Endothelial cell of umbilical vein (primary cell): ENCODE measurements around the gene UBE2H. TPM values are rescaled to one million over a fixed set of nuclear protein-coding genes. Genes with fewer than 3 reads are reported as not detected.
A peak's percentile ranks its signal among the peaks of the same experiment; 100 is the strongest.

Source experiments
- BruUV-seq: library from RNA; stranded (reverse); fragments of 400-500 nt; replicated peaks from 2 replicates; lab custom pipeline; 2021; lab: Mats Ljungman, UMichigan
- CTCF ChIA-PET: fragments of 300-600, 350-600 bp; sonication (Branson Sonifier 250); formaldehyde crosslinking; loops from one replicate; lab custom pipeline; 2021; ENCODE audit warnings: antibody characterized with exemption, inconsistent platforms; lab: Charles Lee
- POLR2A ChIA-PET: fragments of 300-600, 350-600 bp; sonication (Branson Sonifier 250); formaldehyde crosslinking; loops from one replicate; lab custom pipeline; 2021; ENCODE audit warnings: antibody characterized with exemption, inconsistent platforms; lab: Charles Lee
- DNase-seq: peaks from one replicate; pipeline ENCODE4 v3.0.0-alpha.2; 2011; ENCODE audit warnings: low read depth, low spot score
- FAIRE-seq: peaks from 2 replicates; lab custom pipeline; 2011; peaks lifted over from hg19 to GRCh38; lab: Jason Lieb, UNC
- H2AFZ ChIP-seq: 2 replicates; pipeline ENCODE4 v1.6.0; 2012; ENCODE audit warnings: low read depth, low read length, control low read depth, inconsistent platforms
- H3K27ac ChIP-seq: 2 replicates; pipeline ENCODE4 v1.5.1; 2011; ENCODE audit warnings: low read depth, mild to moderate bottlenecking, control low read depth, low read length, moderate library complexity; ENCODE audit not compliant: insufficient read depth
- H3K27me3 ChIP-seq, 2 experiments: 2 replicates each; pipeline versions ENCODE4 v1.6.0 to v1.6.1; 2011; ENCODE audit warnings: low read length in 2 of 2, mixed read lengths in 1 of 2; ENCODE audit not compliant: control insufficient read depth in 2 of 2, insufficient read depth in 2 of 2
- H3K36me3 ChIP-seq, 2 experiments: 2 replicates in 1 of 2; 3 replicates in 1 of 2; pipeline ENCODE4 v1.5.1; 2011; ENCODE audit warnings: low read length in 2 of 2, mild to moderate bottlenecking in 1 of 2, moderate library complexity in 1 of 2; ENCODE audit not compliant: control insufficient read depth in 2 of 2, insufficient read depth in 2 of 2; ENCODE audit errors: extremely low read depth in 1 of 2
- H3K4me1 ChIP-seq: 3 replicates; pipeline ENCODE4 v1.5.1; 2011; ENCODE audit warnings: mild to moderate bottlenecking, low read length; ENCODE audit not compliant: control insufficient read depth, insufficient read depth; ENCODE audit errors: extremely low read depth
- H3K4me2 ChIP-seq: 2 replicates; pipeline ENCODE4 v1.6.1; 2011; ENCODE audit warnings: low read length, control low read depth, mixed read lengths; ENCODE audit not compliant: insufficient read depth
- H3K4me3 ChIP-seq, 3 experiments: fragments of 200-600 bp in 1 of 3; sonication (generic), shearing (Covaris generic) in 1 of 3; replicated peaks in 1 of 3; 2 replicates each; pipeline ENCODE4 v1.5.1; 2011 to 2016; ENCODE audit warnings: control low read depth in 3 of 3, low read length in 3 of 3, mild to moderate bottlenecking in 2 of 3, inconsistent platforms in 1 of 3, low read depth in 1 of 3, moderate library complexity in 1 of 3; ENCODE audit not compliant: insufficient read depth in 1 of 3
- H3K79me2 ChIP-seq: 2 replicates; pipeline ENCODE4 v1.6.0; 2012; ENCODE audit warnings: low read length, inconsistent platforms; ENCODE audit not compliant: control insufficient read depth, insufficient read depth
- H3K9ac ChIP-seq: replicated peaks from 2 replicates; pipeline ENCODE3; 2011; ENCODE audit warnings: low read length, control low read depth; ENCODE audit not compliant: insufficient read depth; ENCODE audit errors: extremely low read depth
- H3K9me1 ChIP-seq: replicated peaks from 3 replicates; pipeline ENCODE4 v1.6.0; 2011; ENCODE audit warnings: mild to moderate bottlenecking, low read length; ENCODE audit not compliant: control insufficient read depth, insufficient read depth; ENCODE audit errors: extremely low read depth
- H3K9me3 ChIP-seq: replicated peaks from 2 replicates; pipeline ENCODE4 v1.5.1; 2012; ENCODE audit warnings: low read length, inconsistent platforms; ENCODE audit not compliant: control insufficient read depth, insufficient read depth
- H4K20me1 ChIP-seq: replicated peaks from 2 replicates; pipeline ENCODE3; 2011; ENCODE audit warnings: mild to moderate bottlenecking, low read length; ENCODE audit not compliant: control insufficient read depth, insufficient read depth; ENCODE audit errors: extremely low read depth
- CTCF ChIP-seq, 2 donors: IDR thresholded peaks; 1 replicate in 1 of 2; 2 replicates in 1 of 2; pipeline ENCODE4 v1.5.1; 2011; ENCODE audit warnings: low read length in 2 of 2, mild to moderate bottlenecking in 2 of 2, moderate library complexity in 2 of 2, control low read depth in 1 of 2, inconsistent platforms in 1 of 2, low read depth in 1 of 2; ENCODE audit not compliant: insufficient read depth in 1 of 2; ENCODE audit errors: extremely low read depth in 1 of 2
- EZH2 ChIP-seq: IDR thresholded peaks from 2 replicates; pipeline ENCODE4 v1.6.1; 2012; ENCODE audit warnings: borderline replicate concordance, low read depth, mild to moderate bottlenecking, moderate library complexity, low read length, inconsistent platforms; ENCODE audit not compliant: severe bottlenecking
- FOS ChIP-seq: IDR thresholded peaks from 2 replicates; pipeline ENCODE4 v1.6.1; 2011; ENCODE audit warnings: mild to moderate bottlenecking, low read length, moderate library complexity, borderline replicate concordance; ENCODE audit not compliant: insufficient read depth
- GATA2 ChIP-seq: IDR thresholded peaks from 2 replicates; pipeline ENCODE4 v1.7.0; 2011; ENCODE audit warnings: low read depth, mild to moderate bottlenecking, moderate library complexity, mixed read lengths, low read length; ENCODE audit not compliant: insufficient read length, insufficient read depth
- JUN ChIP-seq: IDR thresholded peaks from 2 replicates; pipeline ENCODE4 v1.6.1; 2011; ENCODE audit warnings: borderline replicate concordance, low read depth; ENCODE audit not compliant: insufficient read length, insufficient read depth
- MAX ChIP-seq: IDR thresholded peaks from 2 replicates; pipeline ENCODE4 v1.6.1; 2011; ENCODE audit not compliant: insufficient read depth, insufficient read length
- MYC ChIP-seq: IDR thresholded peaks from one replicate; pipeline ENCODE4 v1.6.1; 2011; ENCODE audit warnings: mild to moderate bottlenecking, low read depth, low read length
- POLR2A ChIP-seq: IDR thresholded peaks from 2 replicates; pipeline ENCODE4 v1.6.1; 2012; ENCODE audit warnings: low read depth, mild to moderate bottlenecking, control low read depth, low read length
- POLR2AphosphoS5 ChIP-seq: IDR thresholded peaks from 2 replicates; pipeline ENCODE4 v1.6.1; 2012; ENCODE audit warnings: low read depth, mild to moderate bottlenecking, control low read depth, low read length, moderate library complexity; ENCODE audit not compliant: insufficient read depth
- dilution Hi-C: fragments of 300-500 bp; cut with MboI; formaldehyde crosslinking; loops from one replicate; pipeline ENCODE4 v1.15.0; 2019; ENCODE audit warnings: low sequenced_read_pairs; ENCODE audit not compliant: extremely low pct_ligation_motif_present
- intact Hi-C: fragments of 100-400 bp; cut with micrococcal nuclease; formaldehyde crosslinking; loops from one replicate; pipeline ENCODE4 v1.10.0; 2022
- polyA plus RNA-seq, 4 experiments: library from polyadenylated mRNA; depleted of rRNA in 3 of 4; stranded (reverse) in 3 of 4; unstranded in 1 of 4; fragments of >200 nt; gene quantifications; 2 replicates each; pipeline versions ENCODE4 v1.2.1 to v1.2.3, GENCODE V29; 2011 to 2012; ENCODE audit warnings: missing spikeins in 1 of 4
- total RNA-seq: library from RNA; stranded (reverse); gene quantifications from 2 replicates; pipeline ENCODE4 v1.2.3, GENCODE V29; 2021

The UBE2H gene
- total and polyA plus RNA-seq, 2 donors (not counting 3 experiments of a cell fraction or from before 2014, with no cell fraction given): 51.7 to 90.1 TPM

GRCh38 chr7:129829737-129830631 lies 122.8 kb downstream of the UBE2H start:
- DNase-seq (peak; percentile 79), FAIRE-seq (peak; percentile 97)
- intact Hi-C loops: loop anchor here (1.0 to 5.0 kb wide), 3 partner anchors 122 to 463 kb away; partner anchors contain the start of gene UBE2H
- Histone ChIP-seq H3K79me2 (no peaks in the 10 kb centered on the region), H3K27me3 (no peaks in the 10 kb centered on the region), H3K36me3 (peaks cover 2 to 23% of the 10 kb centered on the region in 2 experiments), H3K4me2 (peak overlapping the region; percentile 27), H3K9me3 (no peaks in the 10 kb centered on the region), H3K9ac (peak overlapping the region; percentile 14), H3K4me3 (no peak overlapping the region), H3K9me1 (no peaks in the 10 kb centered on the region), H3K4me1 (peaks cover 6% of the 10 kb centered on the region), H2AFZ (no peak overlapping the region), H4K20me1 (no peaks in the 10 kb centered on the region), H3K27ac (peak overlapping the region; percentile 2)
- dilution Hi-C loops: no loop called here
- BruUV-seq: no TSS peak
- TF ChIP-seq CTCF (IDR thresholded peaks at IDR 0.05; ENCODE audit: extremely low read depth in 1 of 2, insufficient read depth in 1 of 2, low read depth in 1 of 2, low read length in 2 of 2): peak; percentile 79 to 82
- no peak for TF ChIP-seq EZH2
- no peak for TF ChIP-seq POLR2A
- TF ChIP-seq GATA2: no peak
- TF ChIP-seq JUN: no peak
- TF ChIP-seq MYC: no peak
- no peak for TF ChIP-seq FOS
- TF ChIP-seq POLR2AphosphoS5: peak; percentile 15
- no peak for TF ChIP-seq MAX
- ChIA-PET POLR2A (no interaction called here), CTCF (interaction anchor here (0.6 to 8.9 kb wide), 19 partner anchors 11 to 487 kb away, joined by 3 to 130 read pairs (median 5); partner anchors contain the start of gene NRF1)
